Parathyroid adenoma (tissue), 2 donors: ENCODE data around the gene PLEKHA8.

Experiments used
- H2AFZ ChIP-seq: fragments of 300-600 bp; sonication (generic); one replicate; pipeline ENCODE4 v1.7.0; 2017; ENCODE audit warnings: antibody characterized with exemption, mild to moderate bottlenecking
- H3K27ac ChIP-seq: fragments of 300-600 bp; sonication (generic); one replicate; pipeline ENCODE4 v1.7.0; 2017
- H3K27me3 ChIP-seq: fragments of 300-600 bp; sonication (generic); one replicate; pipeline ENCODE4 v1.7.0; 2017; ENCODE audit warnings: low read length; ENCODE audit not compliant: control insufficient read depth, insufficient read depth
- H3K36me3 ChIP-seq: fragments of 300-600 bp; sonication (generic); one replicate; pipeline ENCODE4 v1.7.0; 2017; ENCODE audit warnings: low read length; ENCODE audit not compliant: control insufficient read depth, insufficient read depth
- H3K4me1 ChIP-seq: fragments of 300-600 bp; sonication (generic); one replicate; pipeline ENCODE4 v1.7.0; 2017; ENCODE audit warnings: control low read depth
- H3K4me2 ChIP-seq: fragments of 300-600 bp; sonication (generic); one replicate; pipeline ENCODE4 v1.7.0; 2017; ENCODE audit warnings: low read length
- H3K4me3 ChIP-seq: fragments of 300-600 bp; sonication (generic); one replicate; pipeline ENCODE4 v1.7.0; 2017; ENCODE audit warnings: low read depth, low read length
- H3K79me2 ChIP-seq: fragments of 300-600 bp; sonication (generic); one replicate; pipeline ENCODE4 v1.7.0; 2017; ENCODE audit warnings: control low read depth
- H3K9ac ChIP-seq: fragments of 300-600 bp; sonication (generic); one replicate; pipeline ENCODE4 v1.7.0; 2017; ENCODE audit warnings: mild to moderate bottlenecking
- H3K9me3 ChIP-seq: fragments of 300-600 bp; sonication (generic); one replicate; pipeline ENCODE4 v1.7.0; 2017; ENCODE audit warnings: low read length; ENCODE audit not compliant: control insufficient read depth
- TF ChIP-seq, protein P1 (sequence below): fragments of 300-600 bp; sonication (generic); IDR thresholded peaks from one replicate; pipeline ENCODE4 v1.7.0; 2017; ENCODE audit warnings: antibody characterized with exemption, mild to moderate bottlenecking
- donor health status: primary hyperparathyroidism.

PLEKHA8 gene

GRCh38 chr7:30168835-30169573, 140.8 kb downstream of the PLEKHA8 start:
- no peak overlapping the region for H3K27ac ChIP-seq
- H3K9ac ChIP-seq, result no peak overlapping the region
- TF ChIP-seq, protein P1, sequence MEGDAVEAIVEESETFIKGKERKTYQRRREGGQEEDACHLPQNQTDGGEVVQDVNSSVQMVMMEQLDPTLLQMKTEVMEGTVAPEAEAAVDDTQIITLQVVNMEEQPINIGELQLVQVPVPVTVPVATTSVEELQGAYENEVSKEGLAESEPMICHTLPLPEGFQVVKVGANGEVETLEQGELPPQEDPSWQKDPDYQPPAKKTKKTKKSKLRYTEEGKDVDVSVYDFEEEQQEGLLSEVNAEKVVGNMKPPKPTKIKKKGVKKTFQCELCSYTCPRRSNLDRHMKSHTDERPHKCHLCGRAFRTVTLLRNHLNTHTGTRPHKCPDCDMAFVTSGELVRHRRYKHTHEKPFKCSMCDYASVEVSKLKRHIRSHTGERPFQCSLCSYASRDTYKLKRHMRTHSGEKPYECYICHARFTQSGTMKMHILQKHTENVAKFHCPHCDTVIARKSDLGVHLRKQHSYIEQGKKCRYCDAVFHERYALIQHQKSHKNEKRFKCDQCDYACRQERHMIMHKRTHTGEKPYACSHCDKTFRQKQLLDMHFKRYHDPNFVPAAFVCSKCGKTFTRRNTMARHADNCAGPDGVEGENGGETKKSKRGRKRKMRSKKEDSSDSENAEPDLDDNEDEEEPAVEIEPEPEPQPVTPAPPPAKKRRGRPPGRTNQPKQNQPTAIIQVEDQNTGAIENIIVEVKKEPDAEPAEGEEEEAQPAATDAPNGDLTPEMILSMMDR, result no peak
- H3K79me2 ChIP-seq, result no peaks in the 10 kb centered on the region
- no peaks in the 10 kb centered on the region for H3K9me3 ChIP-seq
- H3K4me1 ChIP-seq, result peaks cover 8% of the 10 kb centered on the region
- H3K36me3 ChIP-seq, result no peaks in the 10 kb centered on the region
- no peaks in the 10 kb centered on the region for H3K27me3 ChIP-seq
- H3K4me2 ChIP-seq, result no peak overlapping the region
- no peak overlapping the region for H2AFZ ChIP-seq
- H3K4me3 ChIP-seq, result no peak overlapping the region

DNA sequence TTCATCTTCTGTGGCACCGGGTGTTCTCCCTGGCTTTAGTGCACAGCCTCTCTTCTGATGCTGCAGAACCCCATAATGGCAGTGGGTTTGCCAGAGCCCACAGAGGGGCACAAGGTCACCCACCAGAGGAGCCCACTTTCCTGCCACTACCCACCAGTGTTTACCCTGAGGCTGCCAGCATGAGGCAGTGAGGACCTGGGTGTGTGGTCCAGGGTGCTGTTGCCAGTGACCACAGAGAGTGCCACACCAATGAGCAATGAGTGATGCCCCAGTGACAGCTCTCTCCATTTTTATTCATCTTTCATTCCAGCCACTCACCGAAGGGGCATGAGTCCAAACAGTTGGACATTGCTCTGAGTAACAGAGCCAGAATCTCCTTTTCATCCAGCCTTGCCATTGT, 141.4 kb downstream of the PLEKHA8 start:
- TF ChIP-seq, protein P1, result no peak

GRCh38 chr7:30170476-30171205, 142.4 kb downstream of the PLEKHA8 start:
- Histone ChIP-seq H3K9me3 (no peaks in the 10 kb centered on the region), H3K4me1 (peaks cover 7% of the 10 kb centered on the region), H3K79me2 (no peaks in the 10 kb centered on the region), H2AFZ (no peak overlapping the region), H3K36me3 (no peaks in the 10 kb centered on the region), H3K27ac (no peak overlapping the region), H3K4me3 (no peak overlapping the region), H3K27me3 (no peaks in the 10 kb centered on the region), H3K9ac (no peak overlapping the region), H3K4me2 (no peak overlapping the region)
- TF ChIP-seq, protein P1, result no peak

More for the DNA sequence above, 141.4 kb downstream of the PLEKHA8 start:
- H3K79me2 ChIP-seq, result no peaks in the 10 kb centered on the region
- no peak overlapping the region for H2AFZ ChIP-seq
- H3K4me3 ChIP-seq, result no peak overlapping the region
- peaks cover 7% of the 10 kb centered on the region for H3K4me1 ChIP-seq
- no peak overlapping the region for H3K27ac ChIP-seq
- no peaks in the 10 kb centered on the region for H3K36me3 ChIP-seq
- no peaks in the 10 kb centered on the region for H3K27me3 ChIP-seq
- no peak overlapping the region for H3K9ac ChIP-seq
- H3K4me2 ChIP-seq, result no peak overlapping the region
- H3K9me3 ChIP-seq, result no peaks in the 10 kb centered on the region

GRCh38 chr7:30171766-30172447, 143.7 kb downstream of the PLEKHA8 start:
- H3K79me2 ChIP-seq, result no peaks in the 10 kb centered on the region
- H2AFZ ChIP-seq, result peak overlapping the region; percentile 11
- no peaks in the 10 kb centered on the region for H3K9me3 ChIP-seq
- no peaks in the 10 kb centered on the region for H3K4me1 ChIP-seq
- H3K27ac ChIP-seq, result no peak overlapping the region
- H3K4me2 ChIP-seq, result no peak overlapping the region
- TF ChIP-seq, protein P1, result no peak
- H3K4me3 ChIP-seq, result no peak overlapping the region
- H3K36me3 ChIP-seq, result no peaks in the 10 kb centered on the region
- H3K9ac ChIP-seq, result no peak overlapping the region
- no peaks in the 10 kb centered on the region for H3K27me3 ChIP-seq
